ENCODE data around the gene NAALADL2. TPM values are rescaled to one million over a fixed set of nuclear protein-coding genes. Genes with fewer than 3 reads are reported as not detected.

NAALADL2 gene
- polyA plus RNA-seq, 1 donor from 2014 or later: 1.6 TPM

DNA sequence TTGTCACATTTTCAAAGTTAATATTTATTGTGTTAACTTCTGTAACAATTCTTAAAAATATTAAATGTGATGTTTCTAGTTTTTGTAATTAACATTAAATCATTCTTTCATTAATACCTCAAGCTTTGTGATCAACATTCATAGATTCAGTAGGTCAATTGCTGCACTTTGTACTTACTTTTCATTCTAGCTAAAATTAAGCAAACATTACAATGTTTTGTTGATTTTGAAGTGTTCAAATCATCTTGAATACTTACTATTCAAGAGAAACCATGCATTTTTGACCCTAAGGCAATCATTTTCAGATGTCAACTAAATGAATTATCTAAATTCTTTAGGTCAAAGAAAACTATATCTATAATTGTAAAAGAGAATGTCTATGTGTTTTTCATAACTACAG lies 933.1 kb downstream of the NAALADL2 start:
- Histone ChIP-seq H4K20me1 (ENCODE audit: insufficient read depth) (no peaks in the 10 kb centered on the region), H3K79me2 (replicated peaks; ENCODE audit: insufficient read depth, low read length) (no peaks in the 10 kb centered on the region), H3K9me3 (ENCODE audit: low read length) (no peaks in the 10 kb centered on the region), H3K9ac (ENCODE audit: low read length) (no peak overlapping the region), H3F3A (ENCODE audit: insufficient read depth, low read length, poor library complexity, severe bottlenecking) (no peaks in the 10 kb centered on the region), H2AFZ (ENCODE audit: low read depth, low read length) (no peak overlapping the region), H3K9me2 (ENCODE audit: insufficient read depth, low read length) (no peaks in the 10 kb centered on the region), H3K27me3 (ENCODE audit: insufficient read depth, low read depth, low read length) (no peaks in the 10 kb centered on the region), H3K36me3 (ENCODE audit: insufficient read depth, low read length) (no peaks in the 10 kb centered on the region), H3K4me2 (ENCODE audit: low read length) (no peak overlapping the region), H3K4me3 (ENCODE audit: low read length) (no peak overlapping the region), H3K27ac (ENCODE audit: low read length) (no peak overlapping the region)
- TF ChIP-seq POLR2AphosphoS5 (IDR thresholded peaks at IDR 0.05): no peak
- TF ChIP-seq TAF1 (IDR thresholded peaks at IDR 0.05; ENCODE audit: low read depth): no peak
- TF ChIP-seq, protein P1, sequence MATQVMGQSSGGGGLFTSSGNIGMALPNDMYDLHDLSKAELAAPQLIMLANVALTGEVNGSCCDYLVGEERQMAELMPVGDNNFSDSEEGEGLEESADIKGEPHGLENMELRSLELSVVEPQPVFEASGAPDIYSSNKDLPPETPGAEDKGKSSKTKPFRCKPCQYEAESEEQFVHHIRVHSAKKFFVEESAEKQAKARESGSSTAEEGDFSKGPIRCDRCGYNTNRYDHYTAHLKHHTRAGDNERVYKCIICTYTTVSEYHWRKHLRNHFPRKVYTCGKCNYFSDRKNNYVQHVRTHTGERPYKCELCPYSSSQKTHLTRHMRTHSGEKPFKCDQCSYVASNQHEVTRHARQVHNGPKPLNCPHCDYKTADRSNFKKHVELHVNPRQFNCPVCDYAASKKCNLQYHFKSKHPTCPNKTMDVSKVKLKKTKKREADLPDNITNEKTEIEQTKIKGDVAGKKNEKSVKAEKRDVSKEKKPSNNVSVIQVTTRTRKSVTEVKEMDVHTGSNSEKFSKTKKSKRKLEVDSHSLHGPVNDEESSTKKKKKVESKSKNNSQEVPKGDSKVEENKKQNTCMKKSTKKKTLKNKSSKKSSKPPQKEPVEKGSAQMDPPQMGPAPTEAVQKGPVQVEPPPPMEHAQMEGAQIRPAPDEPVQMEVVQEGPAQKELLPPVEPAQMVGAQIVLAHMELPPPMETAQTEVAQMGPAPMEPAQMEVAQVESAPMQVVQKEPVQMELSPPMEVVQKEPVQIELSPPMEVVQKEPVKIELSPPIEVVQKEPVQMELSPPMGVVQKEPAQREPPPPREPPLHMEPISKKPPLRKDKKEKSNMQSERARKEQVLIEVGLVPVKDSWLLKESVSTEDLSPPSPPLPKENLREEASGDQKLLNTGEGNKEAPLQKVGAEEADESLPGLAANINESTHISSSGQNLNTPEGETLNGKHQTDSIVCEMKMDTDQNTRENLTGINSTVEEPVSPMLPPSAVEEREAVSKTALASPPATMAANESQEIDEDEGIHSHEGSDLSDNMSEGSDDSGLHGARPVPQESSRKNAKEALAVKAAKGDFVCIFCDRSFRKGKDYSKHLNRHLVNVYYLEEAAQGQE (IDR thresholded peaks at IDR 0.05; ENCODE audit: borderline replicate concordance): no peak
- TF ChIP-seq, protein P2, sequence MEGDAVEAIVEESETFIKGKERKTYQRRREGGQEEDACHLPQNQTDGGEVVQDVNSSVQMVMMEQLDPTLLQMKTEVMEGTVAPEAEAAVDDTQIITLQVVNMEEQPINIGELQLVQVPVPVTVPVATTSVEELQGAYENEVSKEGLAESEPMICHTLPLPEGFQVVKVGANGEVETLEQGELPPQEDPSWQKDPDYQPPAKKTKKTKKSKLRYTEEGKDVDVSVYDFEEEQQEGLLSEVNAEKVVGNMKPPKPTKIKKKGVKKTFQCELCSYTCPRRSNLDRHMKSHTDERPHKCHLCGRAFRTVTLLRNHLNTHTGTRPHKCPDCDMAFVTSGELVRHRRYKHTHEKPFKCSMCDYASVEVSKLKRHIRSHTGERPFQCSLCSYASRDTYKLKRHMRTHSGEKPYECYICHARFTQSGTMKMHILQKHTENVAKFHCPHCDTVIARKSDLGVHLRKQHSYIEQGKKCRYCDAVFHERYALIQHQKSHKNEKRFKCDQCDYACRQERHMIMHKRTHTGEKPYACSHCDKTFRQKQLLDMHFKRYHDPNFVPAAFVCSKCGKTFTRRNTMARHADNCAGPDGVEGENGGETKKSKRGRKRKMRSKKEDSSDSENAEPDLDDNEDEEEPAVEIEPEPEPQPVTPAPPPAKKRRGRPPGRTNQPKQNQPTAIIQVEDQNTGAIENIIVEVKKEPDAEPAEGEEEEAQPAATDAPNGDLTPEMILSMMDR (IDR thresholded peaks at IDR 0.05; ENCODE audit: poor library complexity, severe bottlenecking): no peak
- TF ChIP-seq SMC3 (conservative IDR thresholded peaks at IDR 0.05; ENCODE audit: poor library complexity): no peak
- no peak for TF ChIP-seq RAD21 (conservative IDR thresholded peaks at IDR 0.05)
- TF ChIP-seq EZH2 (IDR thresholded peaks at IDR 0.05; ENCODE audit: borderline replicate concordance, insufficient read depth, low read length, poor library complexity, severe bottlenecking): no peak
- no peak for TF ChIP-seq EP300 (conservative IDR thresholded peaks at IDR 0.05; ENCODE audit: poor library complexity, severe bottlenecking)
- TF ChIP-seq MXI1 (conservative IDR thresholded peaks at IDR 0.05; ENCODE audit: poor library complexity, severe bottlenecking): no peak

DNA sequence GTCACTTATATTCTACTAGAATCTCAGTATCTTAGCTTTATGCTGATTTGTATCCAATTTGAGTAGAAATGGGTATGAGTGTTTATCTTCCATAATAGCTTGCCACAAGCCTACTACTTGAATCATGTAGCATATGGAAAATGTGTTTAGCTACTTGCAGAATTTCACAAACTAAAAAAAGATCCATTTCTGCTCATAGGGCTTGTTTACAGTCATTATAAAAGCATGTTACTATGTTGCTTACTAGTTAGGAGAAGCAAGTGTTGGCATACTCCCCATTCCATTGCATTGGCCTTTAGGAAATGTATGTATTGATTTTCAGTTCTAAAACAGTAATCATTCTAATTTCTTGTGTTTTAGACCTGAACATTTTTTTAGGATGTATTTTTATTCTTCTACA lies 939.2 kb downstream of the NAALADL2 start:
- Histone ChIP-seq H3K36me3 (ENCODE audit: insufficient read depth, low read length) (no peaks in the 10 kb centered on the region), H3K9ac (ENCODE audit: low read length) (no peak overlapping the region), H3K4me3 (ENCODE audit: low read length) (no peak overlapping the region), H2AFZ (ENCODE audit: low read depth, low read length) (no peak overlapping the region), H3K79me2 (replicated peaks; ENCODE audit: insufficient read depth, low read length) (no peaks in the 10 kb centered on the region), H3K27ac (ENCODE audit: low read length) (no peak overlapping the region), H4K20me1 (ENCODE audit: insufficient read depth) (no peaks in the 10 kb centered on the region), H3F3A (ENCODE audit: insufficient read depth, low read length, poor library complexity, severe bottlenecking) (no peaks in the 10 kb centered on the region), H3K4me2 (ENCODE audit: low read length) (no peak overlapping the region), H3K27me3 (ENCODE audit: insufficient read depth, low read depth, low read length) (no peaks in the 10 kb centered on the region), H3K9me3 (ENCODE audit: low read length) (no peaks in the 10 kb centered on the region), H3K9me2 (ENCODE audit: insufficient read depth, low read length) (no peaks in the 10 kb centered on the region)
- no peak for TF ChIP-seq EP300 (conservative IDR thresholded peaks at IDR 0.05; ENCODE audit: poor library complexity, severe bottlenecking)

DNA sequence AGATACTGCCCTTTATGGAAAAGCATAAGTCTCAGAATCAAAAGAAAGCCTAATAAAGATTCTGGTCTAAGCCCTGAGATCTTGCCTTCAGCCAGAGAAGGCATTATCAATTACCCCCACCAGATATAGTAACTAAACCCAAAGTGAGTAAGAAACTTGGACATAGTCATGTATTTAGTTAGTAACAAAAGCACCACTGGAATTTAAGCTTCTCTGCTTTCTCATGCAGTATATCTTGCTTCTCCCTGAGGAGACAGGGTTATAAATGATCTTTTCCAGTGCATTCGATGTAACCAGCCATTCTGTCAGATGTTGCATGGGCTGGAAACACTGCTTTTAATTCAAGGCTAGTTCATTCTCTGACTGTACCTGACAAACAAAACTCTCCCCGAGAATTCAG lies 946.7 kb downstream of the NAALADL2 start:
- Histone ChIP-seq H3K9me3 (ENCODE audit: low read length) (no peaks in the 10 kb centered on the region), H3K4me3 (ENCODE audit: low read length) (no peak overlapping the region), H2AFZ (ENCODE audit: low read depth, low read length) (no peak overlapping the region), H3F3A (ENCODE audit: insufficient read depth, low read length, poor library complexity, severe bottlenecking) (no peaks in the 10 kb centered on the region), H3K27ac (ENCODE audit: low read length) (no peak overlapping the region), H3K79me2 (replicated peaks; ENCODE audit: insufficient read depth, low read length) (no peaks in the 10 kb centered on the region), H3K27me3 (ENCODE audit: insufficient read depth, low read depth, low read length) (no peaks in the 10 kb centered on the region), H4K20me1 (ENCODE audit: insufficient read depth) (no peaks in the 10 kb centered on the region), H3K9me2 (ENCODE audit: insufficient read depth, low read length) (no peaks in the 10 kb centered on the region), H3K9ac (ENCODE audit: low read length) (no peak overlapping the region), H3K4me2 (ENCODE audit: low read length) (no peak overlapping the region), H3K36me3 (ENCODE audit: insufficient read depth, low read length) (no peaks in the 10 kb centered on the region)
- no peak for TF ChIP-seq EZH2 (IDR thresholded peaks at IDR 0.05; ENCODE audit: borderline replicate concordance, insufficient read depth, low read length, poor library complexity, severe bottlenecking)
- TF ChIP-seq RAD21 (conservative IDR thresholded peaks at IDR 0.05): no peak
- no peak for TF ChIP-seq POLR2AphosphoS5 (IDR thresholded peaks at IDR 0.05)
- TF ChIP-seq, protein P2 (IDR thresholded peaks at IDR 0.05; ENCODE audit: poor library complexity, severe bottlenecking): no peak
- TF ChIP-seq SMC3 (conservative IDR thresholded peaks at IDR 0.05; ENCODE audit: poor library complexity): no peak
- TF ChIP-seq, protein P1 (IDR thresholded peaks at IDR 0.05; ENCODE audit: borderline replicate concordance): no peak
- no peak for TF ChIP-seq MXI1 (conservative IDR thresholded peaks at IDR 0.05; ENCODE audit: poor library complexity, severe bottlenecking)
- TF ChIP-seq EP300 (conservative IDR thresholded peaks at IDR 0.05; ENCODE audit: poor library complexity, severe bottlenecking): no peak
- no peak for TF ChIP-seq TAF1 (IDR thresholded peaks at IDR 0.05; ENCODE audit: low read depth)
